K562 (cell line): ENCODE data around the gene NCAPD2. TPM values are rescaled to one million over a fixed set of nuclear protein-coding genes. Genes with fewer than 3 reads are reported as not detected.

Source experiments
- ATF1 ChIP-seq, 2 experiments: fragments of 450-650 bp in 1 of 2; IDR thresholded peaks; 2 replicates each; pipeline ENCODE4 v1.6.1; 2016; ENCODE audit warnings: missing compliant biosample characterization in 1 of 2, missing genetic modification characterization in 1 of 2
- BRF1 ChIP-seq: IDR thresholded peaks from 3 replicates; pipeline ENCODE4 v1.6.1; 2011; ENCODE audit warnings: borderline replicate concordance, mild to moderate bottlenecking; ENCODE audit not compliant: insufficient read length; ENCODE audit errors: extremely low read depth
- CREM ChIP-seq: IDR thresholded peaks from 2 replicates; pipeline ENCODE4 v1.6.1; 2014; ENCODE audit warnings: antibody characterized with exemption, low read depth
- ELF1 ChIP-seq: fragments of 200-800 bp; sonication (Bioruptor generic); IDR thresholded peaks from 2 replicates; pipeline ENCODE4 v1.6.1; 2016; ENCODE audit warnings: missing genetic modification characterization, missing compliant biosample characterization
- FOS ChIP-seq: IDR thresholded peaks from 3 replicates; pipeline ENCODE4 v1.6.1; 2011; ENCODE audit not compliant: insufficient read length; ENCODE audit errors: extremely low read depth
- FOXM1 ChIP-seq, 2 experiments: fragments of 450-650 bp in 1 of 2; sonication (generic) in 1 of 2; formaldehyde crosslinking in 1 of 2; IDR thresholded peaks; 2 replicates each; pipeline versions ENCODE4 v1.6.1 to v1.9.0; 2017 to 2022; ENCODE audit warnings: low read depth in 2 of 2, mild to moderate bottlenecking in 2 of 2, missing genetic modification reagents in 1 of 2, moderate library complexity in 1 of 2
- GATA2 ChIP-seq: sonication (generic); formaldehyde crosslinking; IDR thresholded peaks from 2 replicates; pipeline ENCODE4 v1.4.0; 2020; ENCODE audit warnings: mild to moderate bottlenecking, missing genetic modification reagents
- LARP7 ChIP-seq: fragments of 450-650 bp; IDR thresholded peaks from 2 replicates; pipeline ENCODE4 v1.6.1; 2016
- MAZ ChIP-seq, 2 experiments: fragments of 450-650 bp in 1 of 2; sonication (generic) in 1 of 2; formaldehyde crosslinking; IDR thresholded peaks in 1 of 2; conservative IDR thresholded peaks in 1 of 2; 2 replicates each; pipeline versions ENCODE4 v1.4.0 to v1.5.0; 2020; ENCODE audit warnings: mild to moderate bottlenecking in 1 of 2, missing genetic modification reagents in 1 of 2
- MYC ChIP-seq, 2 experiments: fragments of 250-450 bp in 1 of 2; sonication (Bioruptor Pico) in 1 of 2; IDR thresholded peaks; 2 replicates each; pipeline versions ENCODE4 v1.5.1 to v1.6.1; 2012 to 2021; ENCODE audit warnings: low read depth in 2 of 2, borderline replicate concordance in 1 of 2, improper control_type of control experiment in 1 of 2, low read length in 1 of 2, mild to moderate bottlenecking in 1 of 2, moderate library complexity in 1 of 2
- NCOA1 ChIP-seq: fragments of 450-650 bp; IDR thresholded peaks from 2 replicates; pipeline ENCODE4 v1.6.1; 2016; ENCODE audit warnings: low read depth
- RBM17 ChIP-seq: fragments of 200-400 bp; formaldehyde crosslinking; IDR thresholded peaks from 2 replicates; pipeline ENCODE4 v1.6.1; 2017; ENCODE audit warnings: low read depth, mild to moderate bottlenecking, low read length, borderline replicate concordance
- SP2 ChIP-seq: IDR thresholded peaks from 2 replicates; pipeline ENCODE4 v1.6.1; 2011; ENCODE audit warnings: mild to moderate bottlenecking, low read depth, low read length, moderate library complexity; ENCODE audit not compliant: poor library complexity, severe bottlenecking; ENCODE audit errors: extremely low read depth
- STAT5A ChIP-seq: IDR thresholded peaks from 2 replicates; pipeline ENCODE4 v1.6.1; 2012; ENCODE audit warnings: low read length, inconsistent platforms, borderline replicate concordance
- TOE1 ChIP-seq, 2 experiments: fragments of 450-650 bp in 1 of 2; sonication (generic) in 1 of 2; formaldehyde crosslinking in 1 of 2; IDR thresholded peaks; 2 replicates each; pipeline versions ENCODE4 v1.7.1 to v1.8.0; 2016 to 2022; ENCODE audit warnings: borderline replicate concordance in 2 of 2, mild to moderate bottlenecking in 2 of 2, antibody characterized with exemption in 1 of 2, inconsistent platforms in 1 of 2, low read depth in 1 of 2, missing genetic modification reagents in 1 of 2, moderate library complexity in 1 of 2
- TRIM24 ChIP-seq, 2 experiments: fragments of 450-650 bp; IDR thresholded peaks; 2 replicates each; pipeline ENCODE4 v1.6.1; 2016
- YBX1 ChIP-seq: fragments of 450-650 bp; IDR thresholded peaks from 2 replicates; pipeline ENCODE4 v1.7.1; 2016; ENCODE audit warnings: mild to moderate bottlenecking
- ZNF699 ChIP-seq: fragments of 250-450 bp; sonication (Bioruptor Pico); IDR thresholded peaks from 2 replicates; pipeline ENCODE4 v1.8.0; 2021; ENCODE audit warnings: mild to moderate bottlenecking, moderate library complexity; ENCODE audit not compliant: insufficient replicate concordance
- ZNF780A ChIP-seq: fragments of 250-450 bp; sonication (Bioruptor Pico); IDR thresholded peaks from 2 replicates; pipeline ENCODE4 v1.5.0; 2021; ENCODE audit warnings: mild to moderate bottlenecking
- ZNF79 ChIP-seq: fragments of 250-450 bp; sonication (Bioruptor Pico); IDR thresholded peaks from 2 replicates; pipeline ENCODE4 v1.4.0; 2020; ENCODE audit warnings: low read depth, mild to moderate bottlenecking, moderate library complexity
- polyA plus RNA-seq, 8 experiments: library from polyadenylated mRNA; depleted of rRNA in 4 of 8; stranded (reverse) in 5 of 8; unstranded in 3 of 8; fragments of >200 nt; fragmentation: Nextera tagmentation in 2 of 8; fragmentation: Illumina TruSeq in 1 of 8; extraction: Ambion mirVana in 2 of 8; extraction: Trizol in 1 of 8; gene quantifications; 2 replicates each; pipeline versions ENCODE4 v1.2.1 to v1.2.3, GENCODE V29; 2011 to 2014; ENCODE audit warnings: inconsistent platforms in 1 of 8, missing spikeins in 1 of 8
- total RNA-seq, 7 experiments: library from RNA; depleted of rRNA in 6 of 7; stranded (reverse); fragments of >200 nt in 6 of 7; fragmentation: Illumina TruSeq in 2 of 7; extraction: Trizol in 2 of 7; gene quantifications; 2 replicates each; pipeline versions ENCODE4 v1.2.1 to v1.2.3, GENCODE V29; 2011 to 2021; ENCODE audit warnings: low replicate concordance in 1 of 7
- TF ChIP-seq, protein P1 (sequence below), 2 experiments: fragments of 450-650 bp in 1 of 2; IDR thresholded peaks; 2 replicates each; pipeline ENCODE4 v1.6.1; 2011 to 2017; ENCODE audit warnings: low read depth in 2 of 2, antibody characterized with exemption in 1 of 2, borderline replicate concordance in 1 of 2, low read length in 1 of 2, mild to moderate bottlenecking in 1 of 2, mixed read lengths in 1 of 2; ENCODE audit not compliant: control insufficient read depth in 1 of 2
- TF ChIP-seq, protein P2 (sequence below): sonication (generic); IDR thresholded peaks from 2 replicates; pipeline ENCODE4 v1.6.1; 2016

Gene NCAPD2
- total and polyA plus RNA-seq, 9 of the 15 experiments (the other 6 are each of a cell fraction or from before 2014, with no cell fraction given): 16.9 to 93.7 (median 68.3) TPM

DNA sequence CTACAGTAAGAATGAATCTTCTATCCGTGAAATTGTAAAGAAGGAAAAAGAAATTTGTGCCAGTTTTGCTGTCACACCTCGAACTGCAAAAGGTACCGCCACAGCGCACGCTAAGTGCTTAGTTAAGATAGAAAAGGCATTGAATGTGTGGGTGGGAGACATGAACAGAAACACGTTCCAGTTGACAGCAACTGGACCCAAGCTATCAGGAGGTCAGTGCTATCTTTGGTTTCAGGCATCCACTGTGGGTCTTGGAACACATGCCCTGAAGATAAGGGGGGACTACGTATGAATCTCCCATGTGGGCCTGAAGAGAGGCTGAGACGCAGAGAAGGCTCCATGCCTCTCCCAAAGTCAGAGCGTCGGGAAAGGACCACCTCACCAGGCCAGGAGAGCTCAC is 52.1 kb downstream of the NCAPD2 start (continued):
- TF ChIP-seq, protein P1, sequence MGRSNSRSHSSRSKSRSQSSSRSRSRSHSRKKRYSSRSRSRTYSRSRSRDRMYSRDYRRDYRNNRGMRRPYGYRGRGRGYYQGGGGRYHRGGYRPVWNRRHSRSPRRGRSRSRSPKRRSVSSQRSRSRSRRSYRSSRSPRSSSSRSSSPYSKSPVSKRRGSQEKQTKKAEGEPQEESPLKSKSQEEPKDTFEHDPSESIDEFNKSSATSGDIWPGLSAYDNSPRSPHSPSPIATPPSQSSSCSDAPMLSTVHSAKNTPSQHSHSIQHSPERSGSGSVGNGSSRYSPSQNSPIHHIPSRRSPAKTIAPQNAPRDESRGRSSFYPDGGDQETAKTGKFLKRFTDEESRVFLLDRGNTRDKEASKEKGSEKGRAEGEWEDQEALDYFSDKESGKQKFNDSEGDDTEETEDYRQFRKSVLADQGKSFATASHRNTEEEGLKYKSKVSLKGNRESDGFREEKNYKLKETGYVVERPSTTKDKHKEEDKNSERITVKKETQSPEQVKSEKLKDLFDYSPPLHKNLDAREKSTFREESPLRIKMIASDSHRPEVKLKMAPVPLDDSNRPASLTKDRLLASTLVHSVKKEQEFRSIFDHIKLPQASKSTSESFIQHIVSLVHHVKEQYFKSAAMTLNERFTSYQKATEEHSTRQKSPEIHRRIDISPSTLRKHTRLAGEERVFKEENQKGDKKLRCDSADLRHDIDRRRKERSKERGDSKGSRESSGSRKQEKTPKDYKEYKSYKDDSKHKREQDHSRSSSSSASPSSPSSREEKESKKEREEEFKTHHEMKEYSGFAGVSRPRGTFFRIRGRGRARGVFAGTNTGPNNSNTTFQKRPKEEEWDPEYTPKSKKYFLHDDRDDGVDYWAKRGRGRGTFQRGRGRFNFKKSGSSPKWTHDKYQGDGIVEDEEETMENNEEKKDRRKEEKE (IDR thresholded peaks at IDR 0.05; ENCODE audit: borderline replicate concordance in 1 of 2, control insufficient read depth in 1 of 2, low read depth in 2 of 2, low read length in 1 of 2): no peak
- TF ChIP-seq ZNF699 (CRISPR knock-in tag) (no peak), FOS (no peak), TRIM24 (IDR thresholded peaks at IDR 0.05) (peak; percentile 52 to 77; a peak in 3 of 4 replicates), ZNF79 (no peak), TOE1 (IDR thresholded peaks at IDR 0.05; ENCODE audit: borderline replicate concordance) (no peak), TOE1 (CRISPR knock-in tag; IDR thresholded peaks at IDR 0.05; ENCODE audit: borderline replicate concordance, low read depth) (no peak), MAZ (CRISPR knock-in tag; conservative IDR thresholded peaks at IDR 0.05 in 1 of 2, IDR thresholded peaks at IDR 0.05 in 1 of 2) (no peak), CREM (peak; percentile 77), ATF1 (CRISPR knock-in tag; IDR thresholded peaks at IDR 0.05) (no peak), ATF1 (tag; IDR thresholded peaks at IDR 0.05) (no peak), NCOA1 (no peak; the same call in 1 of the 2 replicates), STAT5A (peak; percentile 72; the same call in 1 of the 2 replicates), YBX1 (no peak), BRF1 (no peak), ELF1 (no peak), LARP7 (no peak), GATA2 (CRISPR knock-in tag) (peak; percentile 76), SP2 (no peak), ZNF780A (CRISPR knock-in tag) (no peak), FOXM1 (IDR thresholded peaks at IDR 0.05; ENCODE audit: low read depth) (peak; percentile 61; the same call in 1 of the 2 replicates), FOXM1 (CRISPR knock-in tag; IDR thresholded peaks at IDR 0.05; ENCODE audit: low read depth) (no peak), MYC (IDR thresholded peaks at IDR 0.05; ENCODE audit: low read depth, low read length) (peak; percentile 46; the same call in 1 of the 2 replicates), MYC (CRISPR knock-in tag; IDR thresholded peaks at IDR 0.05; ENCODE audit: borderline replicate concordance, low read depth) (no peak), RBM17 (no peak)
- TF ChIP-seq, protein P2, sequence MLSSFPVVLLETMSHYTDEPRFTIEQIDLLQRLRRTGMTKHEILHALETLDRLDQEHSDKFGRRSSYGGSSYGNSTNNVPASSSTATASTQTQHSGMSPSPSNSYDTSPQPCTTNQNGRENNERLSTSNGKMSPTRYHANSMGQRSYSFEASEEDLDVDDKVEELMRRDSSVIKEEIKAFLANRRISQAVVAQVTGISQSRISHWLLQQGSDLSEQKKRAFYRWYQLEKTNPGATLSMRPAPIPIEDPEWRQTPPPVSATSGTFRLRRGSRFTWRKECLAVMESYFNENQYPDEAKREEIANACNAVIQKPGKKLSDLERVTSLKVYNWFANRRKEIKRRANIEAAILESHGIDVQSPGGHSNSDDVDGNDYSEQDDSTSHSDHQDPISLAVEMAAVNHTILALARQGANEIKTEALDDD: peak; percentile 21; the same call in 1 of the 2 replicates
